Bronchial epithelial cell (primary cell): ENCODE results near the gene PEX26. TPM values are rescaled to one million over a fixed set of nuclear protein-coding genes. Genes with fewer than 3 reads are reported as not detected.

Experiments
- DNase-seq: peaks from one replicate; pipeline ENCODE4 v3.0.0-alpha.2; 2010; ENCODE audit warnings: low read depth
- FAIRE-seq: peaks from 2 replicates; lab custom pipeline; 2011; peaks lifted over from hg19 to GRCh38; lab: Jason Lieb, UNC
- H3K27me3 ChIP-seq: 2 replicates; pipeline ENCODE4 v1.5.1; 2011; ENCODE audit warnings: low read length; ENCODE audit not compliant: control insufficient read depth, insufficient read depth
- H3K36me3 ChIP-seq: 2 replicates; pipeline ENCODE4 v1.5.1; 2011; ENCODE audit warnings: low read length; ENCODE audit not compliant: control insufficient read depth, insufficient read depth
- H3K4me3 ChIP-seq: 2 replicates; pipeline ENCODE4 v1.5.1; 2011; ENCODE audit warnings: mild to moderate bottlenecking, low read depth, low read length, control low read depth
- total RNA-seq: library from RNA; depleted of rRNA; stranded (reverse); fragments of >200 nt; gene quantifications from 2 replicates; pipeline ENCODE4 v1.2.1, GENCODE V29; 2014
- TF ChIP-seq, protein P1 (sequence below): IDR thresholded peaks from 2 replicates; pipeline ENCODE4 v1.5.1; 2011; ENCODE audit warnings: mild to moderate bottlenecking, moderate library complexity, low read length, control low read depth, inconsistent platforms; ENCODE audit not compliant: insufficient read depth, severe bottlenecking

The PEX26 gene
- total RNA-seq, result 11.8 and 12.4 TPM in 2 replicates

DNA sequence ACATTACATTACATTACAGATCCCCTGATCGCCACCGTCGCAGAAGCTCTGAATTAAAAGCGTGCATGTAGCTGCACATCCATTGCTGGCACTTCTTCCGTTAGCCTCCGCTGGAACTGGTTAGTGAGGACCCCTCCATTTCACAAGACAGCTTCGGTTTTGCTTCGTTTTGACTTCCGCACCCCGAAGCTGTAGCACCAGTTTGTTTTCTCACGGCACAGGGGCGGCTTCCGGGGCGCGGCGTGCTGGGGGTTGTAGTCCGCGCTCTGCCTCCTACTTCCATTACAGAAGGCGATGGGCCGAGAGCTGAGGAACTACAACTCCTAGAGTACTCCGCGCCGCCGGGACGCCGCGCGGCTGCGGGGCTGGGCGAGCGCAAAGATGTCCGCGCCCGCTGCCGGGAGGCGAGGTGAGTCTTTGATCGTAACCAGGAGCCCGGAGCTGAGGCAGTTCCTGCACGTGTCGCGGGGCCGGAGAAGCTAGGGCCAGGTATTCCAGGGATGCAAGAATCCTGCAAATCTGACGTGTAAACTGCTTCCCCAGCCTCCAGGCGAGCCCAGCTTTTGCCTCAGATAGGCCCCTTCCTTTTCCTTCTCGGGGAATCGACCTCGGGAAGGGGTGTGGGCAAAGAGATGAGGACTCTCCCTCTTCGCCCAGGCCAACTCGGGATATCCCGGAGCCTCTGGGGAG is at the start of gene PEX26:
TSS of gene PEX26 (plus strand) at position 352 of the 690 bp plus-strand sequence. CDS start 387 bp downstream, outside the sequence.
- Histone ChIP-seq H3K27me3 (no peaks in the 10 kb centered on the region), H3K4me3 (peak within 1 kb of the TSS; percentile 67), H3K36me3 (peaks cover 12% of the 10 kb centered on the region)
- TF ChIP-seq, protein P1, sequence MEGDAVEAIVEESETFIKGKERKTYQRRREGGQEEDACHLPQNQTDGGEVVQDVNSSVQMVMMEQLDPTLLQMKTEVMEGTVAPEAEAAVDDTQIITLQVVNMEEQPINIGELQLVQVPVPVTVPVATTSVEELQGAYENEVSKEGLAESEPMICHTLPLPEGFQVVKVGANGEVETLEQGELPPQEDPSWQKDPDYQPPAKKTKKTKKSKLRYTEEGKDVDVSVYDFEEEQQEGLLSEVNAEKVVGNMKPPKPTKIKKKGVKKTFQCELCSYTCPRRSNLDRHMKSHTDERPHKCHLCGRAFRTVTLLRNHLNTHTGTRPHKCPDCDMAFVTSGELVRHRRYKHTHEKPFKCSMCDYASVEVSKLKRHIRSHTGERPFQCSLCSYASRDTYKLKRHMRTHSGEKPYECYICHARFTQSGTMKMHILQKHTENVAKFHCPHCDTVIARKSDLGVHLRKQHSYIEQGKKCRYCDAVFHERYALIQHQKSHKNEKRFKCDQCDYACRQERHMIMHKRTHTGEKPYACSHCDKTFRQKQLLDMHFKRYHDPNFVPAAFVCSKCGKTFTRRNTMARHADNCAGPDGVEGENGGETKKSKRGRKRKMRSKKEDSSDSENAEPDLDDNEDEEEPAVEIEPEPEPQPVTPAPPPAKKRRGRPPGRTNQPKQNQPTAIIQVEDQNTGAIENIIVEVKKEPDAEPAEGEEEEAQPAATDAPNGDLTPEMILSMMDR, result no peak
- peak; percentile 88 for DNase-seq
- no peak for FAIRE-seq

DNA sequence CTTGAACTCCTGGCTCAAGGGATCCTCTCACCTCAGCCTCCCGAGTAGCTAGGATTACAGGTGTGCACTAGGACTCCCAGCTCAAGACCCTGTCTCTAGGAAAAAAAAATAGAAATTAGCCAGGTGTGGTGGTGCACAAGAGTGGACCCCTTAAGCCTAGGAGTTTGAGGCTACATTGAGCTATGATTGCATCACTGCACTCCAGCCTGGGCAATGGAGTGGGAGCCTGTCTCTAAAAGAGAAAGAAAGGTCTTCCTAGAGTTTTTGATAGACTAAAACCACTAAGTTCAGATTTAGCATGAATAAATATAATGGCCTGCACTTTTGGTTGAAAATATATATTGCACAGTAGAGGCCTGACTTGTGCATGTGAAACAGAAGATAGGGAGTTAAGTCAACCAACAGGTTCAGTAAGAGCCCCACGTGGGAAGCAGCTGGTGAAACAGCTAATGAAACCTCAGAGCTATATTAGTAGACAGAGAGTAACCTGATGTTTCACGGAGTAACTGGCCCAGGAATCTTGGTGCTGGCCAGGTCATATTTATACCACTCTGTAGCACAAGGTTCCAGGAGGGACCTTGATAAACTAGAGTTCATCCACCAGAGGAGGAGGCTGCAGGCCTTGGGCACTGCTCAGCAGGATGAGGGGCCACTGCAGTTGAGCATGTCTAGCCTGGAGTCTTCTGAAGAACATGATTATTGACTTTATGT is 48.8 kb upstream of the PEX26 start:
- DNase-seq (peak; percentile 40), FAIRE-seq (no peak)
- Histone ChIP-seq H3K4me3 (no peak overlapping the region), H3K27me3 (no peaks in the 10 kb centered on the region), H3K36me3 (no peaks in the 10 kb centered on the region)
- TF ChIP-seq, protein P1, result no peak

DNA sequence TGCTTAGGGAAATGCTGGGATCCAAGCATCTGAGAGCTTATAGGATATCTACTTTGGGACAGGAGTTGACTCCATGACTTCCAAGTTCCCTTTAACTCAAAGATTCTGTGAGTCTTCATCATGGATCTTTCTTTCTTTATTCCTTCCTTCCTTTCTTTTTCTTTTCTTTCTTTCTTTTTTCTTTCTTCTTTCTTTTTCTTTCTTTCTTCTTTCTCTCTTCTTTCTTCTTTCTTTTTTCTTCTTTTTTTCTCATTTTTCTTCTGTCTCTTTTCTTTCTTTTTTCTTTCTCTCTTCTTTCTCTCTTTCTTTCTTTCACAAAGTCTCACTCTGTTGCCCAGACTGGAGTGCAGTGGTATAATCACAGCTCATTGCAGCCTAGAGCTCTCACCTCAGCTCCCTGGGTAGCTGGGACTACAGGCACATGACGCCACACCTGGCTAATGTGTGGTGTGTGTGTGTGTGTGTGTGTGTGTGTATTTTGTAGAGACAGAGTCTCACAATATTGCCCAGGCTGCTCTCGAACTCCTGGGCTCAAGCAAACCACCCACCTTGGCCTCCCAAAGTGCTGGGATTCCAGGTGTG is 48.0 kb upstream of the PEX26 start:
- no peak for FAIRE-seq
- no peak for DNase-seq
- Histone ChIP-seq H3K4me3 (no peak overlapping the region), H3K36me3 (no peaks in the 10 kb centered on the region), H3K27me3 (no peaks in the 10 kb centered on the region)
- TF ChIP-seq, protein P1, result no peak

- H3K27me3 ChIP-seq, result no peaks in the 10 kb centered on the region
- no peak overlapping the region for H3K4me3 ChIP-seq
- DNase-seq (peak; percentile 97), FAIRE-seq (peak; percentile 93)
- TF ChIP-seq, protein P1, result no peak
- no peaks in the 10 kb centered on the region for H3K36me3 ChIP-seq
Measured at GRCh38 chr22:18031695-18032454, 45.9 kb upstream of the PEX26 start.

DNA sequence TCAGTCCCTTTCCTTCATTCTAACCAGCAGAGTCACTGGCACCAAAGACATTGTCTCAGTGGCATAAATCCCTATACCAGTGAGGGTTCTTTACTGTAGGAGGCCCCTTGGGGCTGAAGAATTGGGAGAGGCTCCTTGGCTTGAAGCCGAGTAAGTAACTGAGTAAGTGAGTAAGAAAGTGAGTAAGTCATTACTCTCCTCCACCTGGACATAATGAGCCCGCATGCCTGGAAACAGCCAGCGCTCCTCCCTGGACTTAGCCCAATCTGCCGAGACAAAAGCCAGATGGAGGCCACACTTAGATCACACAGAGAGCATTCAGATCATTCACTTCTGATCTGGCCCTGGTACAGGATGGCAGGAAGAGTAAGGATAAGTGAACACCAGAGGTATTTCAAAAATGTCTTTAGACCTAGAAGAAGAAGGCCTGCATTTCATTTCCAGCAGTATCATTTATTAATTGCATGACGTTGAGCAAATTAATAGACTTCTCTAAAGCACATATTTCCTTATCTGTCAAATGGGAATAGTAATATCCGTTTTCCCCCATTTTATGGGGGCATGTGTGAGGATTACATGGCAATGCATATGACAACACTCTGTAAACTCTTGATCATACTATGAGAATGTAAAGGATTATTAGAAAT is 45.2 kb upstream of the PEX26 start:
- peak; percentile 93 for FAIRE-seq
- Histone ChIP-seq H3K4me3 (no peak overlapping the region), H3K36me3 (no peaks in the 10 kb centered on the region), H3K27me3 (no peaks in the 10 kb centered on the region)
- TF ChIP-seq, protein P1, result no peak
- peak; percentile 94 for DNase-seq
